Measurements from ENCODE around the gene F10. TPM values are rescaled to one million over a fixed set of nuclear protein-coding genes. Genes with fewer than 3 reads are reported as not detected.

The F10 gene
- total RNA-seq, 1 experiment from 2014 or later, result not detected

GRCh38 chr13:113076681-113077401, 45.8 kb upstream of the F10 start:
- H3K4me1 ChIP-seq (ENCODE audit: insufficient read depth, low read length), result no peaks in the 10 kb centered on the region
- ChIA-PET CTCF (no interaction called here), POLR2A (ENCODE audit: unreplicated experiment) (no interaction called here)
- no peaks in the 10 kb centered on the region for H3F3A ChIP-seq (ENCODE audit: low read length, unreplicated experiment)
- ATAC-seq (no peak), DNase-seq (no peak)
- H3K79me2 ChIP-seq (ENCODE audit: low read length), result no peaks in the 10 kb centered on the region
- intact Hi-C loops (cut with micrococcal nuclease), result no loop called here
- no TSS peak for BruUV-seq (replicated peaks)
- H3K9me2 ChIP-seq (replicated peaks; ENCODE audit: low read length), result no peaks in the 10 kb centered on the region
- no peaks in the 10 kb centered on the region for H3K9me3 ChIP-seq (ENCODE audit: low read length)
- no peak overlapping the region for H3K4me2 ChIP-seq (ENCODE audit: low read length)
- no peaks in the 10 kb centered on the region for H3K27me3 ChIP-seq (ENCODE audit: low read length)
- TF ChIP-seq EZH2 (IDR thresholded peaks at IDR 0.05; ENCODE audit: low read length, unreplicated experiment), result no peak
- no peak for TF ChIP-seq CTCF (conservative IDR thresholded peaks at IDR 0.05; ENCODE audit: low read depth, low read length)
- TF ChIP-seq EZH2phosphoT487 (IDR thresholded peaks at IDR 0.05; ENCODE audit: borderline replicate concordance, low read length), result no peak
- no peaks in the 10 kb centered on the region for H4K20me1 ChIP-seq (ENCODE audit: low read length)
- H3K36me3 ChIP-seq (ENCODE audit: low read depth, low read length), result no peaks in the 10 kb centered on the region
- no peak overlapping the region for H3K4me3 ChIP-seq (ENCODE audit: low read length)
- H2AFZ ChIP-seq (ENCODE audit: low read length), result no peak overlapping the region
- H3K9ac ChIP-seq (ENCODE audit: low read length), result no peak overlapping the region
- no peak overlapping the region for H3K27ac ChIP-seq (ENCODE audit: low read length)

- TF ChIP-seq CTCF (conservative IDR thresholded peaks at IDR 0.05; ENCODE audit: low read depth, low read length), result no peak
- no peak for TF ChIP-seq EZH2 (IDR thresholded peaks at IDR 0.05; ENCODE audit: low read length, unreplicated experiment)
- no peak for TF ChIP-seq EZH2phosphoT487 (IDR thresholded peaks at IDR 0.05; ENCODE audit: borderline replicate concordance, low read length)
- no peak overlapping the region for H3K4me2 ChIP-seq (ENCODE audit: low read length)
- H2AFZ ChIP-seq (ENCODE audit: low read length), result no peak overlapping the region
- no peak overlapping the region for H3K9ac ChIP-seq (ENCODE audit: low read length)
- no peaks in the 10 kb centered on the region for H3F3A ChIP-seq (ENCODE audit: low read length, unreplicated experiment)
- no peak overlapping the region for H3K27ac ChIP-seq (ENCODE audit: low read length)
- no peaks in the 10 kb centered on the region for H3K36me3 ChIP-seq (ENCODE audit: low read depth, low read length)
- intact Hi-C loops (cut with micrococcal nuclease), result no loop called here
- no peaks in the 10 kb centered on the region for H3K4me1 ChIP-seq (ENCODE audit: insufficient read depth, low read length)
- ChIA-PET POLR2A (ENCODE audit: unreplicated experiment) (no interaction called here), CTCF (no interaction called here)
- no peaks in the 10 kb centered on the region for H3K9me2 ChIP-seq (replicated peaks; ENCODE audit: low read length)
- no peak for ATAC-seq
- H3K4me3 ChIP-seq (ENCODE audit: low read length), result no peak overlapping the region
- H4K20me1 ChIP-seq (ENCODE audit: low read length), result no peaks in the 10 kb centered on the region
- H3K79me2 ChIP-seq (ENCODE audit: low read length), result no peaks in the 10 kb centered on the region
- H3K27me3 ChIP-seq (ENCODE audit: low read length), result no peaks in the 10 kb centered on the region
- H3K9me3 ChIP-seq (ENCODE audit: low read length), result no peaks in the 10 kb centered on the region
- no TSS peak for BruUV-seq (replicated peaks)
- DNase-seq, result no peak
These were observed 45.0 kb upstream of the F10 start for GRCh38 chr13:113077566-113077952.

Data from PC-3 (cell line).